Testis (tissue), 3 donors: ENCODE measurements around the gene AOAH. TPM values are rescaled to one million over a fixed set of nuclear protein-coding genes. Genes with fewer than 3 reads are reported as not detected.

ENCODE experiments used
- DNase-seq: peaks from one replicate; pipeline ENCODE4 v3.0.0-alpha.2; 2019
- H3K27ac ChIP-seq, 2 donors: fragments of 200-600 bp; sonication (generic); one replicate each; pipeline ENCODE4 v1.5.1; 2019
- H3K27me3 ChIP-seq: fragments of 200-600 bp; sonication (generic); one replicate; pipeline ENCODE4 v1.5.1; 2019
- H3K36me3 ChIP-seq: fragments of 200-600 bp; sonication (generic); one replicate; pipeline ENCODE4 v1.5.1; 2017; ENCODE audit warnings: low read depth; ENCODE audit errors: missing control alignments
- H3K4me1 ChIP-seq: fragments of 200-600 bp; sonication (generic); one replicate; pipeline ENCODE4 v1.5.1; 2019
- H3K4me3 ChIP-seq, 2 donors: fragments of 200-600 bp; sonication (generic); one replicate each; pipeline ENCODE4 v1.5.1; 2017 to 2019
- H3K9me3 ChIP-seq: fragments of 200-600 bp; sonication (generic); one replicate; pipeline ENCODE4 v1.5.1; 2017
- POLR2A ChIP-seq: fragments of 450-650 bp; IDR thresholded peaks from one replicate; pipeline ENCODE4 v1.6.1; 2017; ENCODE audit warnings: antibody characterized with exemption, mild to moderate bottlenecking, moderate library complexity
- WGBS, 2 donors: methylation state at CpG; one replicate each; pipeline ENCODE4 v1.1.5; 2018; 5-methylcytosine and 5-hydroxymethylcytosine counted together
- intact Hi-C: fragments of 100-400 bp; cut with DNase I; formaldehyde crosslinking; loops from one replicate; pipeline ENCODE4 v1.15.1; 2023; ENCODE audit warnings: low total_unique reads
- polyA plus RNA-seq: library from polyadenylated mRNA; stranded (reverse); fragments of 350-450 nt; fragmentation: Illumina TruSeq; extraction: RNeasy Lipid Tissue Mini Kit (QIAGEN cat#74804); gene quantifications from one replicate; pipeline ENCODE4 v1.2.3, GENCODE V29; 2014; ENCODE audit warnings: low read depth, low replicate concordance; ENCODE audit not compliant: insufficient read depth
- total RNA-seq, 2 donors: library from RNA; depleted of rRNA; stranded (reverse); fragments of >200 nt; gene quantifications; one replicate each; pipeline ENCODE4 v1.2.3, GENCODE V29; 2016
- TF ChIP-seq, protein P1 (sequence below), 3 experiments: fragments of 450-650 bp in 2 of 3; fragments of 200-600 bp in 1 of 3; sonication (generic) in 1 of 3; IDR thresholded peaks; one replicate each; pipeline ENCODE4 v1.5.1; 2016 to 2019; ENCODE audit warnings: antibody characterized with exemption in 3 of 3, mild to moderate bottlenecking in 2 of 3, moderate library complexity in 1 of 3

Gene AOAH
- total and polyA plus RNA-seq, 3 donors from 2014 or later: 1.7 to 4.6 (median 3.8) TPM

DNA sequence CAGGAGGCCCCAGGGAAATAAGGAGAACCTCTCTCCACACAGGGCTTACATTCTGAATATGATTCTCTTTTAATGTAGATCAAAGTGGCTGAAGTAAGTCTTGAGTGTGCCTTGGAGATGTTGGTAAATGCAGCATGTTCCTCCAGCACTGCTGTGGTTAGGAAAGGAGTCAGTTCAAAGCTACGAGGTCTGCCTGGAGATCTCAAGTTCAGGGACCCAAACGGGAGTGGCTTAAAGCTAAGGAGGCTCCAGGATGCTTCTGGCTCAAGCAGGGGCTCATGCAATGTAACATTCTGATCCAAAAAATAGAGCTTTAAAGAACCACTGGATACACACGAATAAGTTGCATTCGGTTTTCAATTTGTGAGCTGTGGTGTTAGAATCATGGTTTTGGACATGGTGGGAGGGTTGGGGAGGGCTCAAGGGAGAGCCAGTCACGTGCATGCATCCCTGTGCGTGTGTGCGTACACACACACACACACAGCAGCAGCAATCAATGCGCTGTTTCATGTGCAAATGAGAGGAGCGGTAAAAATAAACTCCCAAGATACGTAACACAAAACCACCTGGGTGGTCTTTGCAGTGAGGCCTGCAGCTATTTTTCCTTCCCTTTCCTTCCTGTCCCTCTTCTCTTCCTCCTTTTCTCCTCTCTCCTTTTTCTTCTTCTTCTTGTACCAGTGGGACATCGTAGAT lies 70.5 kb downstream of the AOAH start:
- H3K27me3 ChIP-seq: no peaks in the 10 kb centered on the region
- no peaks in the 10 kb centered on the region for H3K36me3 ChIP-seq
- WGBS, 2 donors: 59 to 61% methylated on average over 11 of the region's 11 CpGs
- no peaks in the 10 kb centered on the region for H3K4me1 ChIP-seq
- H3K9me3 ChIP-seq: no peaks in the 10 kb centered on the region
- intact Hi-C loops: no loop called here
- H3K4me3 ChIP-seq: no peak overlapping the region
- TF ChIP-seq POLR2A: no peak
- TF ChIP-seq, protein P1, sequence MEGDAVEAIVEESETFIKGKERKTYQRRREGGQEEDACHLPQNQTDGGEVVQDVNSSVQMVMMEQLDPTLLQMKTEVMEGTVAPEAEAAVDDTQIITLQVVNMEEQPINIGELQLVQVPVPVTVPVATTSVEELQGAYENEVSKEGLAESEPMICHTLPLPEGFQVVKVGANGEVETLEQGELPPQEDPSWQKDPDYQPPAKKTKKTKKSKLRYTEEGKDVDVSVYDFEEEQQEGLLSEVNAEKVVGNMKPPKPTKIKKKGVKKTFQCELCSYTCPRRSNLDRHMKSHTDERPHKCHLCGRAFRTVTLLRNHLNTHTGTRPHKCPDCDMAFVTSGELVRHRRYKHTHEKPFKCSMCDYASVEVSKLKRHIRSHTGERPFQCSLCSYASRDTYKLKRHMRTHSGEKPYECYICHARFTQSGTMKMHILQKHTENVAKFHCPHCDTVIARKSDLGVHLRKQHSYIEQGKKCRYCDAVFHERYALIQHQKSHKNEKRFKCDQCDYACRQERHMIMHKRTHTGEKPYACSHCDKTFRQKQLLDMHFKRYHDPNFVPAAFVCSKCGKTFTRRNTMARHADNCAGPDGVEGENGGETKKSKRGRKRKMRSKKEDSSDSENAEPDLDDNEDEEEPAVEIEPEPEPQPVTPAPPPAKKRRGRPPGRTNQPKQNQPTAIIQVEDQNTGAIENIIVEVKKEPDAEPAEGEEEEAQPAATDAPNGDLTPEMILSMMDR (IDR thresholded peaks at IDR 0.05): no peak
- DNase-seq: no peak
- H3K27ac ChIP-seq: no peak overlapping the region

DNA sequence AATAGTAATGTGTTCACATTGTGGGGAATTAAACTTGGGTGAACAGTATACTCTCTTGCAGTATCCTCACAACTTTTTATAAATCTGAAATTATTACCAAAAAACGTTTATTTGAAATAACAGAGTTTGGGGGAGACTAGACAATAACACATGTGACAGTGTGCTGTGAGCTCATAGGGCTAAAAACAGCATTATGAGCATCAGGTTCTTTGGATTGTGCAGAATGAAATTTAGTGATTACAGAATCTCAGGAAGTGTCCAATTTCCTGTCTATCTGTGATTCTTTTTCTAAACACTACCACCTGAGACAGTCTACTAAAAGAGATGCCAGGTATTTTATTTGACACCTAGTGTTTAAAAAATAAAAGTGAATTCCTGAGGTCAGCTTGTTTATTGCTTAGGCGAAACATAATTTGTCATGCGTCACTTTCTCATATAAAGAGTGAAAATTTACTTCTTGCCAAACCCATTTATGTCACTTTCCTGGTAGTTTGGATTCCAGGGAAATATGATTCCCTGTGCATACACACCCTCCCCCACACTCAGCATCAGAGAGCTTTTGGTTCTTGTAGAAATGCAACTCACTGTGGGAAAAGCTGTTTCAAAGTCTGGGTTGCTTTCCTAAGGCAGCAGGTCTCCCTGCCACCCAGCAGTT lies 71.2 kb downstream of the AOAH start:
- DNase-seq: no peak
- no peaks in the 10 kb centered on the region for H3K9me3 ChIP-seq
- WGBS, 2 donors: 70 to 74% methylated on average over 3 of the region's 3 CpGs
- no peaks in the 10 kb centered on the region for H3K36me3 ChIP-seq
- intact Hi-C loops: no loop called here
- no peaks in the 10 kb centered on the region for H3K27me3 ChIP-seq
- no peak overlapping the region for H3K27ac ChIP-seq
- TF ChIP-seq, protein P1 (IDR thresholded peaks at IDR 0.05): no peak
- no peak for TF ChIP-seq POLR2A
- no peak overlapping the region for H3K4me3 ChIP-seq
- H3K4me1 ChIP-seq: no peaks in the 10 kb centered on the region

DNA sequence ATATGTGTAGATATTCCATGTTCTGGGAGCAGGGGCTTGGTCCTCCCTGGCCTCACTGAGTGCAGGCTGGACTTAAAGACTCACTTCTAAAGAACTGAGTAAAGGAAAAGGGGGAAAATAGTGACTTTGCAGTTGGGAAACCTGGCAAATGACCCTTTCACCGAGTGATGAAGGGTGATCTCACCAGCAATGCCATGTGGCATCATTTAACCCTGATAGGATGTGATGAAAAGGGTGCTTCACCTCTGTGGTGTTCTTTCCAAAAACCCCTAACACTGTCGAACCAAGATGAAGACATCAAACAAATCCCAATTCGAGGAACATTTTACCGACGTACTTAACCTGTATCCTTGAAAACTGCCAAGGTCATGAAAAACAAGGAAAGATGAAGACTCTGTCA lies 71.9 kb downstream of the AOAH start:
- 77% methylated on average over 5 of the region's 5 CpGs for WGBS, 2 donors
- Histone ChIP-seq H3K4me1 (no peaks in the 10 kb centered on the region), H3K4me3 (no peak overlapping the region), H3K27ac (no peak overlapping the region), H3K36me3 (no peaks in the 10 kb centered on the region), H3K9me3 (no peaks in the 10 kb centered on the region), H3K27me3 (no peaks in the 10 kb centered on the region)
- no peak for DNase-seq
- no peak for TF ChIP-seq POLR2A
- TF ChIP-seq, protein P1 (IDR thresholded peaks at IDR 0.05): no peak
- intact Hi-C loops: no loop called here

DNA sequence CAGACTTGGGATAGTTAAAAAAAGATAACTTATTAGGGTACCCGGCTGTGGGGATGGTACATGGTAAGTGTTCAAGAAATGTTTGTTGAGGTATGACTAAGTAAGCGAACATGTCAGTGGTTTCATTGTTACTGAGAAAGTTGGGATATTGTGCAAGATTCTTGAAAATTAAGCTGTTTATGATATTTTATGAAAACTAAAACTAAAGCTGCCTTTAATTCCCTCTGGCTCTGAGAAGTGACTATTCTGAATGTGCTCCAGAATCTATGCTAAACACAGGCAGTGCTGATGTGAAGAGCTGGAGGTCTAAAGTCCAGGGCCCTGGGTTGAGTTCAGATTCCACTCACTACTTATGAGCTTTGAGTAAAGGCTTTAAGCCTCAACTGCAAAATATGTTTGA lies 72.9 kb downstream of the AOAH start:
- no peak for TF ChIP-seq POLR2A
- TF ChIP-seq, protein P1 (IDR thresholded peaks at IDR 0.05): no peak
- Histone ChIP-seq H3K9me3 (no peaks in the 10 kb centered on the region), H3K27ac (no peak overlapping the region), H3K4me3 (no peak overlapping the region), H3K4me1 (no peaks in the 10 kb centered on the region), H3K27me3 (no peaks in the 10 kb centered on the region), H3K36me3 (no peaks in the 10 kb centered on the region)
- intact Hi-C loops: no loop called here
- WGBS, 2 donors: 91 to 95% methylated on average over 2 of the region's 2 CpGs
- DNase-seq: no peak
